GM19452 (cell line): ENCODE data around the gene DYNC1H1.
"Not testable (repeated sequence)": the region's sequence is repeated elsewhere in the genome, so short reads cannot be mapped to it uniquely, and the experiment has no call there.

Experiments used
- ATAC-seq: cut with Tn5 transposase; IDR thresholded peaks from one replicate; pipeline ENCODE4 v1.9.1; 2021; ENCODE audit not compliant: unreplicated experiment

The DYNC1H1 gene

DNA sequence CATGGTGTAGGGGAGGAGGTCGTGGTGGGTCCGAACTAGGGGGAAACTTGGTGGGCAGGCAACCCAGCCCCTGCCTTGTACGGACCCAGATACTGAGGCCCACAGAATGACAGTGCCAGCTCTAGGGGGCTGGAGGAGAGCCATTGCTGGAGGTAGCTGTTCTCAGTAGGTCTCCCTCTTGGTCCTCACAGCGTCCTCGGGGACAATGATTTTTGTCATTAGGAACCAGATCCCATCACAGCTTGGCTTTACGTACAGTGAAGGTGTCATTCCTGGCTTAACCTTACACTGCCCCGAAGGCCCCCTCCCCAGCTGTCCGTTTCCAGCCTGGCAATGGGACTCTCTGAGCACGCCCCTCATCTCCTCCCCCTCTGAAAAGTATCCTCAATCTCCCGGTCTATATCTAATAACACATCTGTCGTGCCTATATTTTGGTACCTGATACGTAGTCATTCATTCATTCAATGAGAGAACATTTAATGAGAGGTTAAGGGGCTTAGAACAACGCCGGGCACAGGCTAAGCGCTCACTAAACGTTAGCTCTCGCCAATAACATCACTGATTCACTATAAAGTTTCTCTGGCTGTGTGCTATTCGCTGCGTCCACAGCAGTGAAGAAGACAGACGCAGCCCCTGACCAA is 597 bp upstream of the DYNC1H1 start:
- ATAC-seq = no peak

DNA sequence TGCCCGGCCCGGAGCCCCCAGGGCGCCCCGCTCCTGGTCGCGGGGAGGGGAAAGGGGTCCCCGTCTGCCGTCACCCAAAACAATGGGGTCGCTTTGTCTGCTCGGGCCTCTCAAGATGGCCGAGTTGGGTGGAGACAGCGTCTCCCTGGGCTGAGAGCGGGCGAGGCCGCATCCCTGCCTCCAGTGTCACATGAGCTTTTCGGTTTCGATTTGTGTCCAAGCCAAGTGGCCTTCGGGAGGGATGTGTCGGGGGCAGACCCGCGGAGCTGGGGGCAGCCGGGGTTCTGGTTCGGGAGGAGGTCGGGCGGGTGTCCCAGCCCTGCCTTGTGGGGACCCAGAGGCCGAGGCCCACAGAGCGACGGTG is 790 bp downstream of the DYNC1H1 start:
- ATAC-seq = peak; percentile 40

DNA sequence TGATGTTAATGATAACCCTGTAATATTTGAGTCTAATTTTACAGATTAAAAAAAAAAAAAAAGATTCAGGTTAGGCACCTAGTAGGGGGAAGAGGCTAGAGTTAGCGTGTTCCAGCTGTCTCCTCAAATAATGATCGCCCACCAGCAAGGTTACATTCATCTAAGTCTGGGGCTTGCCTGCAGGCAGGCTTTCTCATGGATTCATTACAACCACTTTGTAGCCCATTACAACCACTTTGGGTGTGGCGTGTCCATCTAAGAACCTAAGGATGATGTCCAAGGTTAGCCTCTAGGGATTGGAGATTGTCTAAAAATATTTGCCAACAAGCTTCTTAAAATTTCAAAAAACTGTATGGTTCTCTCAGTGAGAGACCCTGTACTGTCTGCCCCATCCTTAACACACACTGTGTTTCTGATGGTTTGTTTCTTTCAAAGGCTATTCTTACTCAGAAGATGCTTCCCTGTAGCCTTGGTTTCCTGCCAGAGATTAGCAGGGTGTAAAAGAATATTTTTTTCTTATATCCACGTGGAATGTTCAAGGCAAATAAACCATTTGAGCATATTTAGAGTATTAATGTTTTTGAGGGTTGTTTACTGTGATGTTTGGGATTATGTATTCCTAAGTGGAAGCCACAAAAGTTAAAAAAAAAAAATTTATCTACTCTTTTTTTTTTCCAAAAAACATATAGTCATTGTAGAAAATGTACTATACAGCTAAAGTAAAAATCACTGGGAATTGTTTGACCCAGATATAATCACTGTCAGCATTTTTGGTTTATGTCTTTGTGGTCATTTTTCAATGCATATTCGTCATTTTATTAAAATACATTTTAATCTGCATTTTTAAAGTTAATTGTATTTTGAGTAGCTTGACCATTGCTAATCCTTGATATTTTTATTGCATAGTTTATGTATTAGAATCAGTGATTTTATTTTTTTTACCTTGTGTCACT is 1.7 kb downstream of the DYNC1H1 start:
- ATAC-seq = no peak

DNA sequence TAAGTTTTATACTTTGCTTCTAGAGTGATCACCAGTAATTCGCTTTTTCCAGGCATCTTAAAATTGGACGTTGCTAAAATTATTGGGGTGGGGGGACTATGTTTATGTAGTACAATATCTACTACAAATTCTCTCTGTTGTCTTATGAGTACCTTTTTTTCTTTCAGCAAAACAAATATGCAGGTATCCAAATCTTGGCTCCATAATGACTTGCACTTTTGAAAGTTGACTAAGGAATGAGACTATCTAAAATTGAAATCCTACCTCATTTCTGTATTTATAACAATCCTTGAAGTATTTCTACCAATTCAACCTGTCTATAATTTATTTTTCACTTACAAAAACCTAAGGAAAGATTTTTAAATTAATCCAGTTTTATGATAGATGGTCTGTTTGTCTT is 2.4 kb downstream of the DYNC1H1 start:
- ATAC-seq = no peak

DNA sequence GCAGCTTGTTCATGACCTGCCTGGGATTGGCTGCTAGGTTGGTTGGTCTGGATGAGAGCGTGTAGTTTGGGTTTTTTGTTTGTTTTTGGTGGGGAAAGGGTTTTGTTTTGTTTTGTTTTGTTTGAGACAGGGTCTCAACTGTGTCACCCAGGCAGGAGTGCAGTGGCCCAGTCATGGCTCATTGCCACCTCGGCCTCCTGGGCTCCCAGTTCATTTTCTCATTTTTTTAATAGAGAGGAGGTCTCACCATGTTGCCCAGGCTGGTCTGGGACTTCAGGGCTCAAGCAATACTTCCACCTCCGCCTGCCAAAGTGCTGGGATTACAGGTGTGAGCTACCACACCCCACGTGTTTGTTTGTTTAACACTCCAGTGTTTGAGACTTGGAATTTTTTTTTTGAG is 3.8 kb downstream of the DYNC1H1 start:
- no peak for ATAC-seq

DNA sequence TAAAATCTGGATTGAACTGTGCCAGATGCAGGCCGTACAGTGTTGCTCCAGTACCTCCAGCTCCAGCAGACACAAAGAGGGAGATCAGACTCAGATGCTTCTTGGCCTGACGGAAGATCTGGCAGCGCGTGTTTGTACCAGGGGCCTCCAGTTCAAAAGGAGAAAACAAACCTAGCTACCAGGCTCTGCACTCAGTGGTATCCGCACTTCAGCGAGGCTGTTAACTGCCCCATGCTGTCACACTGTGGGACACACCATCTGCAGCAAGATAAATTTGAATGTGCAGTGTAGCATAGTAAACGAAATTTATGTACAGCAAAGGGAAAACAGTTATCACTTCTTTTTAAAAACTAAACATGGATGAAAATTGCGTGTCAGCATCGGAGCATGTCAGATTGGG is 5.1 kb downstream of the DYNC1H1 start:
- ATAC-seq = no peak

DNA sequence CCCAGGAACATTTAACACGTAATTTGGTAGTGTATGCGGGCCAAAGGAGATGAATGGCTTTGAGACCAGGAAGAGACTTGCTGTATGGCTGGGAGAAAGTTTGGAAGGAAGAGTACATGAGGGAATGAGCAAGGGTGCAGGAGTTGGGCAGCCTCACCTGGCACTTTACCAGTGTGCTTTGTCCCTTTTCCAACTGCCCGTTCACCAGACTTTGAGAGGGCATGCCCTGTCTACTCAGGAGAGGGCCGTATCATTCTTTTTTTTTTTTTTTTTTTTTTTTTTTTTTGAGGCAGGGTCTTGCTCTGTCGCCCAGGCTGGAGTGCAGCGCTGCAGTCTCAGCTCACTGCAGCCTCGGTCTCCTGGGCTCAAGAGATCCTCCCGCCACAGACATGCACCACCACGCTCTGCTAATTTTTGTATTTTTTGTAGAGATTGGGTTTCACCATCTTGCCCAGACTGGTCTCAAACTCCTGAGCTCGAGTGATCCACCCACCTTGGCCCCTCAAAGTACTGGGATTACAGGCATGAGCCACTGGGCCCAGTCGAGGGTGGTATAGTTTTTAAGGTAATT is 6.5 kb downstream of the DYNC1H1 start:
- ATAC-seq = no peak

DNA sequence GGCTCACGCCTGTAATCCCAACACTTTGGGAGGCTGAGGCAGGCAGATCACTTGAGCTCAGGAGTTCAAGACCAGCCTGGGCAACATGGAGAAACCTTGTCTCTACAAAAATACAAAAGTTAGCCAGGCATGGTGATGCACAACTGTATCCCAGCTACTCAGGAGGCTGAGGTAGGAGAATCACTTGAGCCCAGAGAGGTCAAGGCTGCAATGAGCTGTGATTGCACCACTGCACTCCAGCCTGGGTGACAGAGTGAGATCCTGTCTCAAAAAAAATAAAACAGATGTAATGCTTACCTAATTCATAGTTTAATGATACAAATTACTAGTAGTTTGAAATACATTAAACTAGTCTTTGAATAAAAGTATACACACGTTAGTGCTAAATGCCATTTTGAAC is 7.1 kb downstream of the DYNC1H1 start:
- not testable (repeated sequence) for ATAC-seq

DNA sequence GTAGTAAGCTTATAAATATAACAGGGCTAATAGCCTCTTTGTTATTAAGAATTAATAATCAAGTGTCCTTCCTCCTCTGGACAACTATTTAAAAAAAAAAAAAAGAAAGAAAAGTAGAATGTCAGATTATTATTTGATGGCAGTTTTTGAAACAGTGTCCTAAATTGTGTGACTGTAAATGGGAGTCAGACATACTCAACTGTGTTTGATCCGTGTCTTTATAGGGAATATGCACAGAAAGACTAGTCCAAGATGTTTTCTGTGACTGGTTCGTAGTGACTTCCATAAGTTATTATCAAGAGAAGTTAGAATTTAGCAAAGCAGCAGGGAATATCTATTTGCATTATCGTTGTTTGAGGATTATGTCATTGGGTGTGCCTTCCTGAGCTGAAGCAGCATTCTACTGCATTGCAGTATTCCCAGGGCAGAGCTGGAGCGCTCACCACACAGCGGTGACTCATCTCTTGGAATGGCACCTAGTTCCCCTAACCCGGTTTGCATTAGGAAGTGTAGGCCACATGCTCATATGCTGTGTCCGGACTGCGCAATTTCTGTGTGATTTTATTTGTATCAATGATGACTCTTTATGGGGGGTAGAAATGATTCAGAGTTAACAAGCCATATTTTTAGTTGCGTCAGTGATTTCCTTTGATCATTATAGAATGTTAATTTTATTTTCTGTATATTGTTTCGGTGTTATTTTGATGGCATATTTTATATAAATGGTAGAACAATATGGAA is 7.9 kb downstream of the DYNC1H1 start:
- ATAC-seq = no peak

DNA sequence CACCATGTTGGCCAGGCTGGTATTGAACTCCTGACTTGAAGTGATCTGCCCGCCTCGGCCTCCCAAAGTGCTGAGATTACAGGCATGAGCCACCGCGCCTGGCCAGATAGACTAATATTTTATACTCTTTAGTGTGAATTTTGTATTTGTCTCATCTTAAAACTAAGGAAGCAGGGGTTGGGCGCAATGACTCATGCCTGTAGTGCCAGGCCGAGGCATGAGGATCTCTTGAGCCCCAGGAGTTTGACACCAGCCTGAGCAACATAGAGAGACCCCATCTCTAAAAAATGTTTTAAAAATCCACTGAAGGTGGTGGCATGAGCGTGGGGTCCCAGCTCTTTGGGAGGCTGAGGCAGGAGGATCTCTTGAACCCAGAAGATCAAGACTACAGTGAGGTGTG is 9.0 kb downstream of the DYNC1H1 start:
- ATAC-seq = no peak

DNA sequence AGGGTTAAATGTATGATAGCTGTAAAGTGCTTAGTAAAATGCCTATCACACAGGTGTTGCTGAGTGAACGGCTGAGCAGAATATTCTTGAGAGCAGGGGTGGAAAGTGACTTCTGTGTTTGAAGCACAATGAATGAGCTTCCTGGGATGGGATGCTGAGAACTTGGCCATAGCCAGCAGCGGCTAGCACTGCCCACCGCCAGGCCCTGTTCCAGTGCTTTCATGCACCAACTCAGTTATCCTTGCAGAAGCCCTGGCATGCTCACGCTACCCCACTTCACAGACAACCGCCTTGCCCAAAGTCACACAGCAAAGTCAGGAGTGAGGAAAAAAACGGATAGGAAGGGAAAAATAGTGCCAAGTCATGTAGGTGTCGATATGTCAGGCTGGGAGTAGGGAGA is 10.9 kb downstream of the DYNC1H1 start:
- no peak for ATAC-seq

DNA sequence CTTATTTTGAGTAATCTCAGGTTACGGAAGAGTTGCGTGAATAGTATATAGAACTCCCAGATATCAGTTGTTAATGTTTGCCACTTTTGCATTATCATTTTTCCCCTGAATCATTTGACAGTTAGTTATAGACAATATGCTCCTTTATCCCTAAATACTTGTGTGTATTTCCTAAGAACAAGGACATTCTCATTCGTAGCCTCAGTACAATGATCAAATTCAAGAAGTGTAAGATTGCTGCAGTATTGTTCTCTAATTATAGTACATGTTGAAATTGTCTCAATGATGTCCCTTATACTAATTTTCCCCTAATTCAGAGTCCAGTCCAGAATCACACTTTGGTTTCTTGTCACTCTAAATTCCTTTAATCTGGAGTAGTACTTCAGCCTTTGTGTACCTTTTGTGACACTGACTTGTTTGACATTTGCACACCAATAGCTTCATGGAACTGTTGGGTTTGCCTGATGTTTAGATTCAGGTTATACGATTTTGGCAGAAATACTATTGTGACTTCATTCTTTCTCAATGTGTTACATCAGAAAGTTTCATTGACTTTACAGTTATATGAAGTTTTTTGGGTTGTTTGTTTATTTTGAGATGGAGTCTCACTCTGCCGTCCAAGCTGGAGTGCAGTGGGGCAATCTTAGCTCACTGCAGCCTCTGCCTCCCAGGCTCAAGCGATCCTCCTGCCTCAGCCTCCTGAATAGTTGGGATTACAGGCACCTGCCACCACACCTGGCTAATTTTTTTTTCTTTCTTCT is 13.1 kb downstream of the DYNC1H1 start:
- no peak for ATAC-seq

DNA sequence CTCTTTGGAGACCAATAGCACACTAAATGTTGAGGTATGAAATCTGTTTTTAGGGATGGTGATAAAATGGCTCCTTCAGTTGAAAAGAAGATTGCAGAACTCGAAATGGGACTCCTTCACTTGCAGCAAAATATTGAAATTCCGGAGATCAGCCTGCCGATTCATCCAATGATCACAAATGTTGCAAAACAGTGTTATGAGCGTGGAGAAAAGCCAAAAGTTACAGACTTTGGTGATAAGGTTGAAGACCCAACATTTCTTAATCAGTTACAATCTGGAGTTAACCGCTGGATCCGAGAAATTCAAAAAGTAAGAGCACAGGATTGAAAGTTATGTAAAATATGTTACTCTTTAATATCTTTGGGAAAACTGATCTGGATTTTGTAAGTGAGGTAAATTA is 15.3 kb downstream of the DYNC1H1 start:
- ATAC-seq = no peak

DNA sequence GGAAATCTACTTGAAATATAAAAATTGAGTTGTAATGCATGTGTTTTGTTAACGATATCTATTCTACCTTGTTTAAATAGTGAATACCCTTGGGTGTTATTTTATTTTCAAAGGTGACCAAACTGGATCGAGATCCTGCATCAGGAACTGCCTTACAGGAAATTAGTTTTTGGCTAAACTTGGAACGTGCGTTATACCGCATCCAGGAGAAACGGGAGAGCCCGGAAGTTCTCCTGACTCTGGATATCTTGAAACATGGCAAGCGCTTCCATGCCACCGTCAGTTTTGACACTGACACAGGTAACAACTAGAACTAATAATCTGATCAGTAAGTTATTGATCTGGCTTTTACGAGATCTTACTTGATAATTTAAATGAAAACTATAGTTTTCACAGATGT is 15.9 kb downstream of the DYNC1H1 start:
- no peak for ATAC-seq

DNA sequence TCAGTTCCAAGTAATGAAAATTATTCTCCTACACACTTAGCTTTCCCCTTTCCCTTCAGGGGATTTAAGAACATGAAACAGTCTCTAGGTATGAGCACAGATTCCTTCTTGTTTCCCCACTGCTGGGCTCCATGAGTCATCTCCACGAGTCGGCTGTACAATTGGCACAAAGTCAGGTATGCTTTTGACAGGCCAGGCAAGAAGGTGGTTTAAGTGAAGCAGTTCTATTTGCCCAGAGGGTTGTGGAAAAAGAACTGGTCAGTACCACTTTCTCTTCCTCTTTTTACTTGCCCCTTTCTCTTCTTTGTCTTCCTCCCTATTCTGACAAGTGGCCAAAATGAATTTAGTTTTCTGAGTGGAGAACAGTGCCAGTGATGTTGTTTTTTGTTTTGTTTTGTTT is 16.3 kb downstream of the DYNC1H1 start:
- peak; percentile 91 for ATAC-seq

DNA sequence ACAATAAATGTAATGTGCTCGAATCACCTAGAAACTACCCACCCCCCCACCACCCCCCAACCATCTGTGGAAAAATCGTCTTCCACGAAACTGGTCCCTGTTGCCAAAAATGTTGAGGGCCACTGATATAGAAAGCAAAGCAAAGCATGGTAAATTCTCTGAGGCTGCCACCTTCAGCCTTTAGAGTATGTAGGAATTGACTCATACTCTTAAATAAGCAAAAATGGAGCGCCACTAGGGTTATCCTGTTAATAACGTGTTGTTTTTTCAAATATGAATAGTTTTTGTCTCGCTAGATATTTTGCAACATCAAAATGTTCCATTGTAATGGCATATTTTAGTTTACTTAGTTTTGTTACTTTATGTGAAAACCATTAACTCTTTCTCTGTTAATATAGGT is 18.2 kb downstream of the DYNC1H1 start:
- no peak for ATAC-seq

DNA sequence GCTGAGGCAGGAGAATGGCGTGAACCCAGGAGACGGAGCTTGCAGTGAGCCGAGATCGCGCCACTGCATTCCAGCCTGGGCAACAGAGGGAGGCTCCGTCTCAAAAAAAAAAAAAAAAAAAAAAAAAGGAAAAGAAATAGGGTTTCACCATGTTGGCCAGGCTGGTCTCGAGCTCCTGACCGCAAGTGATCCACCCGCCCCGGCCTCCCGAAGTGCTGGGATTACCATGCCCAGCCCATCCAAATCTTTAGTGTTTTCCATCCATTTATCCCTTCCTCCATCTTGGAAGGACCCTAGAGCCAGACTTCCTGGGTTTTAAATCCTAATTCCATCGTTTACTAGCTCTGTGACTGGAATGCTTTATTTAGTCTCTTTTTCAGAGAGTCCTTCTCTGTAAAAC is 20.5 kb downstream of the DYNC1H1 start:
- not testable (repeated sequence) for ATAC-seq

DNA sequence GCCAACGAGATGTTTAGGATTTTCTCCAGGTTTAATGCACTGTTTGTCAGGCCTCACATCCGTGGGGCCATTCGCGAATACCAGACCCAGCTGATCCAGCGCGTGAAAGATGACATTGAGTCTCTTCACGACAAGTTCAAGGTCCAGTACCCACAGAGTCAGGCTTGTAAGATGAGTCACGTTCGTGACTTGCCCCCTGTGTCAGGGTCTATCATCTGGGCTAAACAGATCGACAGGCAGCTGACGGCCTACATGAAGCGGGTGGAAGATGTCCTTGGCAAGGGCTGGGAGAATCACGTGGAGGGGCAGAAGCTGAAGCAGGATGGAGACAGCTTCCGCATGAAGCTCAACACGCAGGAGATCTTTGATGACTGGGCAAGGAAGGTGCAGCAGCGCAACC is 21.6 kb downstream of the DYNC1H1 start:
- ATAC-seq = no peak

DNA sequence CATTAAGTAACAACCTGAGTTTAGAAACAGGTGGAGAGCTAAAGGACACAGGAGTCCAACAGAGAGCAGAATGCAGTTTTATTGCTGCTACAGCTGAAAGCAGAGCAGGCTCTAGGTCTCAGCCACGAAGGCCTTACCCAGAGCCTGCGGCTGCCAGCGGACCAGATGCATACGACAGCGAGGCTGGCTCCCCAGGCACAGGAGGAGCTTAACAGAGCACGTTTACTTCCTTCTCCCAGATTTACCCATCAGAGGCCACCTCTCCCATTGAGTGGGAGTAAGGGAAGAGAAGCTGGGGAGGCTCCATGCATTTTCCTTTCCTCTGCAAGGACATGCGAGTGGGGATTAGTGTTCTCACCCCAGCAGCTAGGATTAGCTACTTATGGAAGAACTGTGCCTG is 22.6 kb downstream of the DYNC1H1 start:
- ATAC-seq = no peak

DNA sequence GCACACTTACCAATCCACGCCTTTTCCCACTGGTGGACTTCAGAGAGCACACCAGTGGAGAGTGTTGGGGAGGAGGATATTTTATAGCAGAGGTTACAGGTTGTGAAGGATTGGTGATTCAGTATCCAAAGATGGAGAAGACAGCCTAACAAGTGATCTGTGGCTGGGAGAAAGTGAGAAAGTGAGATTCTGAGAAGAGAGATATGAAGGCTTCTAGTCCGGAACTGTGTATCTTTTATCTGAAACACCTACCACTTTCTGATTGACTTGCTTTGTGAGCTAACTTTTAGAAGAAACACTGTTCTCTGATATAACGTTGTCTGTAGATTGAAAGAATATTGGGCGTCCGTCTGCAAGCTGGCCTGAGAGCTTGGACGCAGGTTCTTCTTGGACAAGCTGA is 24.0 kb downstream of the DYNC1H1 start:
- ATAC-seq = no peak

DNA sequence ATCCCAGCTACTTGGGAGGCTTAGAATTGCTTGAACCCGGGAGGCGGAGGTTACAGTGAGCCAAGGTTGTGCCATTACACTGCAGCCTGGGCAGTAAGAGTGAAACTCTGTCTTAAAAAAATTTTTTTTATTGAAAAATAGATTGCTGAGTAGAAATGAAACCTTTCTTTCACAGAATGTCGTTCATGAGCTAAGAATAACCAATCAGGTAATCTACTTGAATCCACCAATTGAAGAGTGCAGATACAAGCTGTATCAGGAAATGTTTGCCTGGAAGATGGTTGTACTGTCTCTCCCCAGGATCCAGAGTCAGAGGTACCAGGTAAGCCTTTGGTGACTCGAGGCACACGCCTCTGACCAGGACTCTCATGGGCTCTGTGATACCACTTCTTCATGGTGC is 27.0 kb downstream of the DYNC1H1 start:
- no peak for ATAC-seq
